A549 (cell line): Measurements from ENCODE around the gene RNASEH2C.

ENCODE experiments used
- CTCF ChIP-seq: fragments of >200 bp; sonication (Bioruptor Twin); formaldehyde crosslinking; IDR thresholded peaks from 3 replicates; pipeline ENCODE4 v1.5.1; 2016
- POLR2A ChIP-seq: IDR thresholded peaks from 2 replicates; pipeline ENCODE4 v1.6.1; 2012; ENCODE audit warnings: mild to moderate bottlenecking, low read length
- RARB ChIP-seq: fragments of 250-450 bp; sonication (Bioruptor Pico); IDR thresholded peaks from 2 replicates; pipeline ENCODE4 v1.8.0; 2021; ENCODE audit warnings: mild to moderate bottlenecking, moderate library complexity
- REST ChIP-seq: fragments of 200-600 bp; sonication (generic); IDR thresholded peaks from 2 replicates; pipeline ENCODE4 v1.6.1; 2016; ENCODE audit warnings: antibody characterized with exemption, mild to moderate bottlenecking, moderate library complexity
- SREBF2 ChIP-seq: fragments of 450-650 bp; IDR thresholded peaks from 2 replicates; pipeline ENCODE4 v1.6.1; 2014; ENCODE audit warnings: mild to moderate bottlenecking, moderate library complexity
- ZFP36 ChIP-seq: fragments of 450-650 bp; IDR thresholded peaks from 2 replicates; pipeline ENCODE4 v1.6.1; 2014; ENCODE audit warnings: borderline replicate concordance; ENCODE audit not compliant: partially characterized antibody

GRCh38 chr11:65685981-65686380 is 34.6 kb downstream of the RNASEH2C start:
- TF ChIP-seq CTCF: no peak
- no peak for TF ChIP-seq POLR2A
- TF ChIP-seq REST: no peak
- no peak for TF ChIP-seq ZFP36
- TF ChIP-seq RARB (CRISPR knock-in tag): no peak
- no peak for TF ChIP-seq SREBF2
